GM12872 (cell line): ENCODE measurements around the gene FGF9.

Experiments
- TF ChIP-seq, protein P1 (sequence below): IDR thresholded peaks from 3 replicates; pipeline ENCODE4 v1.5.1; 2011; ENCODE audit warnings: low read depth, mild to moderate bottlenecking, low read length, moderate library complexity; ENCODE audit not compliant: insufficient read depth

The FGF9 gene

DNA sequence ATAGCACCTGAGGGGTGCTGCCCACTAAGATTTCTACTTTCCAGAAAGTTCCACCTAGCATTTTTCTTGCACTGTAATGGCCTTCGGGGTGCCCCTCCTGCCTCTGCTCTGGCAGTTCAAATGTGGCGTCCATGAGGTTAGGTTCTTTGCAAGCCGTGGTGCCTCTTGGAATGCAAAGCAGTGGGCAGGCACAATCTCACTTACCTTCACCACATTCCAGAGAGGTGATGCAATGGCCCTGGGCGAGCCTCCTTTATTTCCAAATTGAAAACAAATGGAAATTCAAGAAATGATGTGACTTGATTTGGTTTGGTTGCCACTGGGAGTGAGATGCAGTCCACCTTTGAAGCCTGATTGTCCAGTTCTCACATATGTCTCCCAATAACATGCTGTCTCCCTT is 46.9 kb downstream of the FGF9 start:
- TF ChIP-seq, protein P1, sequence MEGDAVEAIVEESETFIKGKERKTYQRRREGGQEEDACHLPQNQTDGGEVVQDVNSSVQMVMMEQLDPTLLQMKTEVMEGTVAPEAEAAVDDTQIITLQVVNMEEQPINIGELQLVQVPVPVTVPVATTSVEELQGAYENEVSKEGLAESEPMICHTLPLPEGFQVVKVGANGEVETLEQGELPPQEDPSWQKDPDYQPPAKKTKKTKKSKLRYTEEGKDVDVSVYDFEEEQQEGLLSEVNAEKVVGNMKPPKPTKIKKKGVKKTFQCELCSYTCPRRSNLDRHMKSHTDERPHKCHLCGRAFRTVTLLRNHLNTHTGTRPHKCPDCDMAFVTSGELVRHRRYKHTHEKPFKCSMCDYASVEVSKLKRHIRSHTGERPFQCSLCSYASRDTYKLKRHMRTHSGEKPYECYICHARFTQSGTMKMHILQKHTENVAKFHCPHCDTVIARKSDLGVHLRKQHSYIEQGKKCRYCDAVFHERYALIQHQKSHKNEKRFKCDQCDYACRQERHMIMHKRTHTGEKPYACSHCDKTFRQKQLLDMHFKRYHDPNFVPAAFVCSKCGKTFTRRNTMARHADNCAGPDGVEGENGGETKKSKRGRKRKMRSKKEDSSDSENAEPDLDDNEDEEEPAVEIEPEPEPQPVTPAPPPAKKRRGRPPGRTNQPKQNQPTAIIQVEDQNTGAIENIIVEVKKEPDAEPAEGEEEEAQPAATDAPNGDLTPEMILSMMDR = no peak

DNA sequence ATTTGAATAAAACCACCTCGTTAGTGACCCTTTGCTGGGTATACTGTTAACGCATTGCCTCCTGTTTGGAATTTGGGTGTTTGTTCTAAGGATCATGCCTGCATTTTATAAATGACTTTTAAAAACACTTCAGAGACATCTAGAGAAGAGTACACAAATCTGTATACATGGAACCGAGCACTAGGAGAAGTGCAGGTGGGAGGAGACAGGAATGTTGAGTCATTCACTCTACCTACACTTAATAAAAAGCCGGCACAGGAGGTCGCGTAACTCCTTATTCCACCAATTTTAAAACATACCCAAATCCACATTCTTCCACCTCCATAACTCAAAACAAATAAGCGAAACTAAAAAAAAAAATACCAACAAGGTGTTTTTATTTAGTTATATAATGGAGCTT is 48.6 kb downstream of the FGF9 start:
- TF ChIP-seq, protein P1 = no peak

DNA sequence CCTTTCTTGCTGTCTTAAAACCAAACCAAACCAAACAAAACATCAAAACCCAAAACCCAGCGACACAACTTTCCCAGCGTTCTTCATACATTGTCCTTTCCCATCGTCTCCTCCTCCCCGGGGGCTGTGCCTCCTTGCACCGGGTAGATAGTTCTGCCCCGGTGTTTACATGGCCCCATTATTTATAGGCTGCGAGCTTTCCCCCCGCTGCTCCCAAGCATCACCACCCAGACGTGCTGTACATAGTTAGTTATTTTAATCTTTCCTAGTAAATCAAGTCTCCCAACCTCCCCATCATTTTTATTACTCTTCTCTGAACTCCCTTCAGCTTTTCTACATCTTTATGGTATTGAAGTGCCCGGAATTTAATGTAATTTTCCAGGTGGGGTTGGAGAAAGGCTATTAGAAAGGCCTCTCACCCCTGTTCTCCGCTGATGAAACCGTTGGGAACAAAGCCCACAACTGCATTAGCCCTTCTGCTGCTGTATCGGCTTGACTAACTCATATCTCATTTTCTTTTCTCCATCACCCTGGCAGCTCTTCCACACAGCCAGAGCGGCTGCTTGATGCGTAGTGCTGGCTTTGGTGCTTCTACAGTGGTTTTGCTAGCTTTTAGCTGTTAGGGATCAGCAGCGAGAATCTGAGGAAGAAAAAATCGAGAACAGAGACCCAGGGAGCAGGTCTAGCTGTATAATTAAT is 53.1 kb downstream of the FGF9 start:
- TF ChIP-seq, protein P1 = no peak

DNA sequence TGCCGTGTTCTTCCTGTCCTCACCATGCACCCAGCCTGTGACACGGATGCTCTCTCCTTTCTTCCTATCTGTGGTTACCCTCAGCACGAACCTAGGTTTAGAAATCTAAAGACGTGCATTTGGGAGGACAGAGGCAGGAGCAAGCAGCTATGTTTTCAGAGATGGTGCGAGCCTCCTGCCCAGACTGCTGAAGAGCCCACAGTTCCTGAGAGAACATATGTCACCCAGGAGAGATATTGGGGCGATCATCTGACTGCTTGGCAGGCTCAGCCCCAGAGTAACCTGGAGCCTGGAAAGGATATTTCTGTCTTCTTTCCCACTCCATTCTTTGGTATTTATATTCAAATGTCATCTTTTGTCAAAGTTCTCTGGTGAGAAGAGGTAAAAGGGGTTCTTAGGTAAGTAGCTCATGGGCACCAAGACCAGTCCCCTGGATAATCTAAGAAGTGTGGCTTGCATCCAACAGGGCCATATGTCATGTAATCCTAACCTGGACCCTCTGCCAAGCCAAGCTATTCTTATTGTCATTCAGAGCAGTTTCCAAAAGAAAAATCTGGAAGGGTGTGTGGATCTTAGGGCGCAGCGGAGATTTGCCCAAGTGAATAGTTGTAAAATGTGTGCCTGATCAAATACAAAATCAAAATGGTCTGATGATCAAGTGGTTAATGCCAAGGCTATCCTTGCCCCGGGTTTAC is 59.5 kb downstream of the FGF9 start:
- TF ChIP-seq, protein P1 = no peak

DNA sequence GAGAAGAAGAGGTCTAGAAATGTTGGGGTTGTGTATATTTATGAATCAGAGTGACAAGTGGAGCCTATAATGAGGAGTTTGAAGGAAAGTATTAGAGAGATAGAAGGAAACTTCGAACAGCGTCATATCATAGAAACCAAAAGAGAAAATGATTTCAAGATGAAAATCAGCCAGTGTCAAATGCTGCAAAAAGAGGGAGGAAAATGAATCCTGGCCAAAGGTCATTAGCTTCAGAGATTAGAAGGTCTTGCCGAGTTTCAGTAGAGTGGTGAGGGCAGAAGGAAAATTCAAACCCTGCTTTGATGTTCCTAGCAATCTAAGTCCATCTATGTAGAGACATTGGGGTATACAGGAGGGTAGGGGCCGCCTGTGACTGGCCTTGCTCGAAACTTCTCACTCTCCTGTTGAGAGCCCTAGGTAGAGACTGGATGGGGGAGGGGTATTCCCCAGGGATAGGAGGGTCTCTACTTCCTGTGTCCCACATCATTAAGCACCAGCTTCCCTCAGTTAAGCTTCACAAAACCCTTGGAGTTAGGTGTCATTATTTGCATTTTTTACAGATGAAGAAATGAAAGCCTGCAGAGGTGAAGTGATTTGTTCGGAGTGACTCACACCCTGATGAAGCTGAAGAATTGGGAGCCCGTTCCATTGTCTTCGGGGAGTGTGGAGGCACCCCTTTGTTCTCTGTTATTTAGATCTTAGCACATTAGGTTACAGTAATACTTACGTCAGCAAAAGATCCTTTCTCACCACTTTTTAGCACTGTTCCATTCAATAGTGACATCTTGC is 62.8 kb downstream of the FGF9 start:
- TF ChIP-seq, protein P1 = no peak

DNA sequence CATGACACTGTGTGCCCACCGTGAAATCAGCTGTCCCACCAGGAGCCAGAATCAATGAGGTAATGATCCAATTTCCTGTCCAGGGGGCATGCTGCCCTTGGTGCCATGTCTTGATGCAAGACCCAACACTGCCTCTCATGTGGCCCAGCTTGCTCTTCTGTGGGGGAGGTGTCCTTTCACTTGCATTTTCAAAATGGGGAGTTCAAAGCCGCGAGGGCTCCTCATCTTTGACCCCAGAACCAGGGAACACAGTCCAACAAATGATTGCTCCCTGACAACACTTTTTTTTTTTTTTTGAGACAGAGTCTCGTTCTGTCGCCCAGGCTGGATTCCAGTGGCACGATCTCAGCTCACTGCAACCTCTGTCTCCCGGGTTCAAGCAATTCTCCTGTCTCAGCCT is 64.1 kb downstream of the FGF9 start:
- TF ChIP-seq, protein P1 = no peak

DNA sequence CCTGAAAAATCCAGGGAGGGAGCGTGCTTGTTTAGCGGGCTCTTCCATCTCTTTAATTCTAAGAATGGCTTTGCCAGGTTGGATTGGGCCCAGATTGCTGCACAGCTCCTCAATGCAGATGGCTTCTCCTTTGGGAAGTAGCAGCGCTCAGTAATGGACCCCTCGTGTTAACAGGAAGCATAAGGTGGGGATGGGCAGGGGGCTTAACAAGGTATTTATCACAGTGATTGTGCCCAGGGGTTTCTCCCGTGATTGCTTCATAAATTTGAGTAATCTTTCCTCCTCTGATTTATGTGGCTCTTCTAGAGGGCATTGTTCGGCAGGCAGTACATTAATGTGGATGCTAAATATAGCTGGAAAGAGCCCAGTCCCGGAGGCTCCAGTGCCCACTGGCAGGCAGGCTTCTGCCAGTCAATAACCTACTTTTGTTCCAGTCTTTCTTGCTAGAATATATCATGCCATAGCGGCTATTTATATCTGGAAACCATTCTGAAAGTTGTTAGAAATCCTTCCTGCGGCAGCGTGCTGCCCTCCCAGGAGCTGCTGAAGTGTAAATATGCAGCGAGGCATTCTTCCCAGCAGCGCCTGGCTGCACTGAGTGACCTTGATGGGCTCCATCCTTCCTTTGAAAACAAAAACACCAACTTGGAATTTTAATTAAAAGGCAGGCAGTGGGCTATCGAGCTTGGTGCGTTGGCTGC is 65.0 kb downstream of the FGF9 start:
- TF ChIP-seq, protein P1 = no peak
